HG03280 (cell line): Measurements from ENCODE around the gene IFT122.
A peak's percentile ranks its signal among the peaks of the same experiment; 100 is the strongest.
"Not testable (repeated sequence)": the region's sequence is repeated elsewhere in the genome, so short reads cannot be mapped to it uniquely, and the experiment has no call there.

ENCODE experiments used
- ATAC-seq: cut with Tn5 transposase; IDR thresholded peaks from one replicate; pipeline ENCODE4 v1.9.1; 2021; ENCODE audit warnings: mild to moderate bottlenecking, moderate library complexity; ENCODE audit not compliant: unreplicated experiment

IFT122 gene

GRCh38 chr3:129515821-129516432 lies 75.9 kb downstream of the IFT122 start:
- ATAC-seq, result not testable (repeated sequence)

- ATAC-seq, result no peak
Observed at GRCh38 chr3:129517516-129517915, 77.5 kb downstream of the IFT122 start.

GRCh38 chr3:129518038-129518561 lies 78.1 kb downstream of the IFT122 start:
- ATAC-seq, result no peak

GRCh38 chr3:129518581-129518980 lies 78.6 kb downstream of the IFT122 start:
- ATAC-seq, result no peak

GRCh38 chr3:129519449-129519848 lies 79.4 kb downstream of the IFT122 start:
- ATAC-seq, result no peak

GRCh38 chr3:129519896-129520715 lies 80.1 kb downstream of the IFT122 start:
- no peak for ATAC-seq

- no peak for ATAC-seq
Observed at GRCh38 chr3:129520960-129521359, 80.9 kb downstream of the IFT122 start.

GRCh38 chr3:129521611-129522010 lies 81.6 kb downstream of the IFT122 start:
- ATAC-seq, result no peak

GRCh38 chr3:129522953-129523352 lies 82.9 kb downstream of the IFT122 start:
- no peak for ATAC-seq

GRCh38 chr3:129524081-129524480 lies 84.1 kb downstream of the IFT122 start:
- ATAC-seq, result no peak

GRCh38 chr3:129525341-129525968 lies 85.4 kb downstream of the IFT122 start:
- no peak for ATAC-seq

GRCh38 chr3:129526121-129526900 lies 86.3 kb downstream of the IFT122 start:
- peak; percentile 83 for ATAC-seq

- ATAC-seq, result no peak
Observed at GRCh38 chr3:129527262-129527661, 87.2 kb downstream of the IFT122 start.

GRCh38 chr3:129528589-129529100 lies 88.6 kb downstream of the IFT122 start, which contains the start of gene RHO:
TSS of gene RHO (plus strand) at chr3:129528639. CDS start at chr3:129528734, 95 bp downstream.
- no peak for ATAC-seq

- no peak for ATAC-seq
Observed at GRCh38 chr3:129529436-129530210, 89.6 kb downstream of the IFT122 start.

- no peak for ATAC-seq
Observed at GRCh38 chr3:129530251-129530791, 90.3 kb downstream of the IFT122 start.

GRCh38 chr3:129530821-129531220 lies 90.8 kb downstream of the IFT122 start:
- no peak for ATAC-seq

- no peak for ATAC-seq
Observed at GRCh38 chr3:129531699-129532098, 91.7 kb downstream of the IFT122 start.

- ATAC-seq, result no peak
Observed at GRCh38 chr3:129532261-129532660, 92.2 kb downstream of the IFT122 start.

GRCh38 chr3:129533406-129533805 lies 93.4 kb downstream of the IFT122 start:
- ATAC-seq, result no peak
